ENCODE data around the gene TTF2.

GRCh38 chr1:117014209-117014608 lies 45.9 kb upstream of the TTF2 start:
- TF ChIP-seq PAX5 (IDR thresholded peaks at IDR 0.05; ENCODE audit: insufficient read depth, low read length, severe bottlenecking) (no peak), POLR2A (IDR thresholded peaks at IDR 0.05; ENCODE audit: low read depth, low read length) (no peak)

Measured in GM12891 (cell line).